Thoracic aorta (tissue), 2 donors: ENCODE measurements around the gene CD40. TPM values are rescaled to one million over a fixed set of nuclear protein-coding genes. Genes with fewer than 3 reads are reported as not detected.

Experiments
- ATAC-seq: fragments of 150-250 bp; one replicate; pipeline ENCODE4 v1.8.0; 2017; ENCODE audit warnings: low read depth; ENCODE audit not compliant: insufficient number of reproducible peaks, low FRiP score
- DNase-seq: peaks from one replicate; pipeline ENCODE4 v3.0.0-alpha.2; 2020; ENCODE audit warnings: low spot score
- H3K27ac ChIP-seq, 2 donors: fragments of 200-600 bp; sonication (generic); 1 replicate in 1 of 2; 2 replicates in 1 of 2; pipeline ENCODE4 v1.5.1; 2016; ENCODE audit warnings: mild to moderate bottlenecking in 2 of 2, moderate library complexity in 2 of 2
- H3K27me3 ChIP-seq: fragments of 200-600 bp; sonication (generic); replicated peaks from 2 replicates; pipeline ENCODE4 v1.6.0; 2016; ENCODE audit warnings: mild to moderate bottlenecking; ENCODE audit not compliant: insufficient read depth
- H3K36me3 ChIP-seq: fragments of 200-600 bp; sonication (generic); one replicate; pipeline ENCODE4 v1.5.1; 2016
- H3K4me1 ChIP-seq, 2 donors: fragments of 200-600 bp; sonication (generic); 1 replicate in 1 of 2; 2 replicates in 1 of 2; pipeline versions ENCODE4 v1.5.1 to v1.6.0; 2016; ENCODE audit warnings: low read depth in 2 of 2, mild to moderate bottlenecking in 1 of 2; ENCODE audit not compliant: control insufficient read depth in 1 of 2
- H3K4me3 ChIP-seq: fragments of 200-600 bp; sonication (generic); 2 replicates; pipeline ENCODE4 v1.5.1; 2016; ENCODE audit warnings: mild to moderate bottlenecking
- H3K9me3 ChIP-seq: fragments of 200-600 bp; sonication (generic); 2 replicates; pipeline ENCODE4 v1.5.1; 2016
- total RNA-seq, 2 donors: library from RNA; depleted of rRNA; stranded (reverse); fragments of >200 nt; gene quantifications; one replicate each; pipeline versions ENCODE4 v1.1.0 to v1.2.3, GENCODE V29; 2016
- TF ChIP-seq, protein P1 (sequence below): fragments of 200-600 bp; sonication (generic); IDR thresholded peaks from one replicate; pipeline ENCODE4 v1.5.1; 2019; ENCODE audit warnings: antibody characterized with exemption

The CD40 gene
- total RNA-seq, 2 donors from 2014 or later: 15.9 to 33.3 TPM

- Histone ChIP-seq H3K27me3 (peaks cover 9% of the 10 kb centered on the region), H3K27ac (no peak overlapping the region), H3K9me3 (no peaks in the 10 kb centered on the region), H3K4me3 (no peak overlapping the region), H3K4me1 (no peaks in the 10 kb centered on the region), H3K36me3 (no peaks in the 10 kb centered on the region)
- TF ChIP-seq, protein P1, sequence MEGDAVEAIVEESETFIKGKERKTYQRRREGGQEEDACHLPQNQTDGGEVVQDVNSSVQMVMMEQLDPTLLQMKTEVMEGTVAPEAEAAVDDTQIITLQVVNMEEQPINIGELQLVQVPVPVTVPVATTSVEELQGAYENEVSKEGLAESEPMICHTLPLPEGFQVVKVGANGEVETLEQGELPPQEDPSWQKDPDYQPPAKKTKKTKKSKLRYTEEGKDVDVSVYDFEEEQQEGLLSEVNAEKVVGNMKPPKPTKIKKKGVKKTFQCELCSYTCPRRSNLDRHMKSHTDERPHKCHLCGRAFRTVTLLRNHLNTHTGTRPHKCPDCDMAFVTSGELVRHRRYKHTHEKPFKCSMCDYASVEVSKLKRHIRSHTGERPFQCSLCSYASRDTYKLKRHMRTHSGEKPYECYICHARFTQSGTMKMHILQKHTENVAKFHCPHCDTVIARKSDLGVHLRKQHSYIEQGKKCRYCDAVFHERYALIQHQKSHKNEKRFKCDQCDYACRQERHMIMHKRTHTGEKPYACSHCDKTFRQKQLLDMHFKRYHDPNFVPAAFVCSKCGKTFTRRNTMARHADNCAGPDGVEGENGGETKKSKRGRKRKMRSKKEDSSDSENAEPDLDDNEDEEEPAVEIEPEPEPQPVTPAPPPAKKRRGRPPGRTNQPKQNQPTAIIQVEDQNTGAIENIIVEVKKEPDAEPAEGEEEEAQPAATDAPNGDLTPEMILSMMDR: no peak
- DNase-seq (no peak), ATAC-seq (no peak)
Measured at GRCh38 chr20:46169245-46170171, 51.4 kb downstream of the CD40 start.

GRCh38 chr20:46171476-46171875, 53.4 kb downstream of the CD40 start:
- no peak for ATAC-seq
- Histone ChIP-seq H3K27ac (no peak overlapping the region), H3K9me3 (no peaks in the 10 kb centered on the region), H3K27me3 (peaks cover 17% of the 10 kb centered on the region), H3K4me3 (no peak overlapping the region), H3K36me3 (no peaks in the 10 kb centered on the region), H3K4me1 (no peaks in the 10 kb centered on the region)
- DNase-seq: no peak
- TF ChIP-seq, protein P1: no peak

- Histone ChIP-seq H3K36me3 (no peaks in the 10 kb centered on the region), H3K4me3 (no peak overlapping the region), H3K4me1 (no peaks in the 10 kb centered on the region), H3K27ac (no peak overlapping the region), H3K27me3 (peaks cover 17% of the 10 kb centered on the region), H3K9me3 (no peaks in the 10 kb centered on the region)
- DNase-seq: no peak
- TF ChIP-seq, protein P1: no peak
- ATAC-seq: no peak
Measured at GRCh38 chr20:46171909-46172308, 53.8 kb downstream of the CD40 start.

GRCh38 chr20:46172455-46172854, 54.3 kb downstream of the CD40 start:
- ATAC-seq: no peak
- Histone ChIP-seq H3K27ac (no peak overlapping the region), H3K4me1 (no peaks in the 10 kb centered on the region), H3K4me3 (no peak overlapping the region), H3K9me3 (no peaks in the 10 kb centered on the region), H3K27me3 (peaks cover 17% of the 10 kb centered on the region), H3K36me3 (no peaks in the 10 kb centered on the region)
- no peak for DNase-seq
- TF ChIP-seq, protein P1: no peak

GRCh38 chr20:46172961-46173536, 54.9 kb downstream of the CD40 start:
- Histone ChIP-seq H3K4me3 (no peak overlapping the region), H3K36me3 (no peaks in the 10 kb centered on the region), H3K27ac (no peak overlapping the region), H3K9me3 (no peaks in the 10 kb centered on the region), H3K4me1 (no peaks in the 10 kb centered on the region), H3K27me3 (peaks cover 17% of the 10 kb centered on the region)
- TF ChIP-seq, protein P1: no peak
- ATAC-seq (no peak), DNase-seq (no peak)
